Endodermal cell (in vitro differentiated cells): ENCODE measurements around the gene PVALEF. TPM values are rescaled to one million over a fixed set of nuclear protein-coding genes. Genes with fewer than 3 reads are reported as not detected.

Experiments
- DNase-seq: peaks from one replicate; pipeline ENCODE4 v3.0.0-alpha.2; 2017
- H3K27ac ChIP-seq: 2 replicates; pipeline ENCODE4 v1.5.1; 2013; ENCODE audit warnings: mild to moderate bottlenecking, low read depth, low read length, moderate library complexity
- H3K27me3 ChIP-seq: 2 replicates; pipeline ENCODE4 v1.6.1; 2013; ENCODE audit warnings: mild to moderate bottlenecking, low read length, moderate library complexity; ENCODE audit not compliant: insufficient read depth, control insufficient read depth, poor library complexity, severe bottlenecking
- H3K36me3 ChIP-seq: 2 replicates; pipeline ENCODE4 v1.7.0; 2013; ENCODE audit warnings: mild to moderate bottlenecking, low read length, moderate library complexity; ENCODE audit not compliant: control insufficient read depth, insufficient read depth
- H3K4me1 ChIP-seq: one replicate; pipeline ENCODE4 v1.7.0; 2013; ENCODE audit warnings: low read length; ENCODE audit not compliant: control insufficient read depth, insufficient read depth
- H3K4me3 ChIP-seq: 2 replicates; pipeline ENCODE4 v1.5.1; 2013; ENCODE audit warnings: mild to moderate bottlenecking, low read length, moderate library complexity
- H3K9ac ChIP-seq: 2 replicates; pipeline ENCODE4 v1.6.1; 2013; ENCODE audit warnings: mild to moderate bottlenecking, low read length, moderate library complexity; ENCODE audit not compliant: poor library complexity, severe bottlenecking; ENCODE audit errors: extremely low read depth
- H3K9me3 ChIP-seq: 2 replicates; pipeline ENCODE4 v1.6.1; 2013; ENCODE audit warnings: mild to moderate bottlenecking, low read length, moderate library complexity; ENCODE audit not compliant: control insufficient read depth
- H3K27ac Mint-ChIP-seq: 2 replicates; pipeline ENCODE4 v1.8.0; 2020; ENCODE audit warnings: mixed read lengths
- H3K27me3 Mint-ChIP-seq: 2 replicates; pipeline ENCODE4 v1.8.0; 2021; ENCODE audit warnings: mild to moderate bottlenecking, mixed read lengths; ENCODE audit not compliant: insufficient read depth
- H3K36me3 Mint-ChIP-seq: 2 replicates; pipeline ENCODE4 v1.8.0; 2020; ENCODE audit warnings: low read depth, mixed read lengths
- H3K4me1 Mint-ChIP-seq: 2 replicates; pipeline ENCODE4 v1.8.0; 2020; ENCODE audit warnings: mixed read lengths
- H3K4me3 Mint-ChIP-seq: 2 replicates; pipeline ENCODE4 v1.8.0; 2020; ENCODE audit warnings: mild to moderate bottlenecking, moderate library complexity, mixed read lengths
- H3K9me3 Mint-ChIP-seq: 2 replicates; pipeline ENCODE4 v1.8.0; 2020; ENCODE audit warnings: mild to moderate bottlenecking, mixed read lengths
- CTCF ChIP-seq: fragments of 200-600 bp; sonication (generic); conservative IDR thresholded peaks from 2 replicates; pipeline ENCODE4 v1.5.0; 2021; ENCODE audit warnings: antibody characterized with exemption, mild to moderate bottlenecking
- WGBS, 2 experiments: methylation state at CpG; one replicate each; pipeline versions ENCODE4 v1.1.5 to v1.1.7; 2013; ENCODE audit warnings: missing lambda C conversion rate in 2 of 2, mixed read lengths in 1 of 2; ENCODE audit not compliant: insufficient coverage in 1 of 2, insufficient read length in 1 of 2; 5-methylcytosine and 5-hydroxymethylcytosine counted together
- total RNA-seq, 2 donors: library from RNA; stranded (reverse); fragmentation: NEBNext Ultra II Directional in 1 of 2; extraction: Animal tissue kit (Norgen Biotek cat#: 25700) in 1 of 2; gene quantifications; 2 replicates in 1 of 2; 3 replicates in 1 of 2; pipeline ENCODE4 v1.2.1, GENCODE V29; 2021

The PVALEF gene
- total RNA-seq, 2 donors from 2014 or later, result not detected

- Mint-ChIP-seq H3K36me3 (no peaks in the 10 kb centered on the region), H3K27me3 (no peaks in the 10 kb centered on the region), H3K4me3 (no peak overlapping the region), H3K27ac (no peak overlapping the region), H3K4me1 (no peaks in the 10 kb centered on the region), H3K9me3 (no peaks in the 10 kb centered on the region)
- DNase-seq, result no peak
- Histone ChIP-seq H3K36me3 (no peaks in the 10 kb centered on the region), H3K9me3 (no peaks in the 10 kb centered on the region), H3K9ac (no peak overlapping the region), H3K4me1 (no peaks in the 10 kb centered on the region), H3K27me3 (no peaks in the 10 kb centered on the region), H3K27ac (no peak overlapping the region), H3K4me3 (no peak overlapping the region)
- 93 to 95% methylated on average over 6 to 10 of the region's 10 CpGs for WGBS, 2 experiments
- no peak for TF ChIP-seq CTCF
These were observed 18.0 kb downstream of the PVALEF start for GRCh38 chr17:81183316-81183715.

DNA sequence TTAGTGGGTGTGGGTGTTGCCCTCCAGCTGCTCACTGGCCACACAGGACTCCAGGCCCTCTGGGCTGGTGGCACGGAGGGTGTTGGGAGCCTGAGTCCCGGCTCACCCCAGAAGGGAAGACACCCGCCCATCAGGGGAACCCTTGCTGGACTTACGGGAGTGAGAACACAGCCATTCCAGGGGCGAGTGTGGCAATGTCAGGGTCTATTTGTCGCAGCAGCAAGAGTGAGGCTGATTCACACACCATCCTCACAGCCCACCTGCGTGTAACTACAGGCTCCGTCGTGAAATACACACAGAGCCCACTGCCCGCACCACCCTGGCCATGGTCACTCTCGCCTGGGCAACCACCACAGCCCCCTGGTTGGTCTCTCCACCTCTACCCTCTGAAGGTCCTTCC lies 18.5 kb downstream of the PVALEF start:
- H3K27ac Mint-ChIP-seq, result no peak overlapping the region
- H3K36me3 ChIP-seq, result no peaks in the 10 kb centered on the region

DNA sequence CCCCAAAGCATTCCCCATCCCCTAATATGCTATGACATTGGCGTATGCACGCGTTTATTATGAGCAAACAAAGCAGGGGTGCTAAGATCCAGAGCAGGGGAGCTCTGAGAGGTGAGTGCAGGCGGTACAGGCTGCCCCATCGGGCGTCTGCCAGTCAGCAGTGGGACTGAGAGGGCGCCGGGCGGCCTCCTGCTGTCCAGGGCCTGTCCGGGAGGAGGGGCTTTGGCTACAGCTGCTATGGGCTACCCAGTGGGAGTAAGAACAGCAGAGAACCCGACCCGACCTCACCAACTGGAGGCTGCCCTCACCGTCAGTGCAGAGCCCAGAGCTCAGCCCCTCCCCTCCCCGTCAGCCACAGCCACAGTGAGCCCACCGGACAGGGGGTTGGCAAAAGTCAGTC lies 19.2 kb downstream of the PVALEF start:
- H3K27ac Mint-ChIP-seq, result no peak overlapping the region
- no peak overlapping the region for H3K27ac ChIP-seq
- H3K36me3 ChIP-seq, result no peaks in the 10 kb centered on the region
- WGBS, 2 experiments, result 70 to 82% methylated on average over 2 to 15 of the region's 15 CpGs
- DNase-seq, result peak; percentile 75
- H3K27me3 Mint-ChIP-seq, result no peaks in the 10 kb centered on the region
- H3K27me3 ChIP-seq, result no peaks in the 10 kb centered on the region
- no peaks in the 10 kb centered on the region for H3K4me1 ChIP-seq
- TF ChIP-seq CTCF, result no peak
- no peaks in the 10 kb centered on the region for H3K9me3 Mint-ChIP-seq
- no peaks in the 10 kb centered on the region for H3K9me3 ChIP-seq
- no peak overlapping the region for H3K4me3 Mint-ChIP-seq
- H3K4me1 Mint-ChIP-seq, result no peaks in the 10 kb centered on the region
- no peak overlapping the region for H3K9ac ChIP-seq
- no peak overlapping the region for H3K4me3 ChIP-seq
- H3K36me3 Mint-ChIP-seq, result no peaks in the 10 kb centered on the region

More for the DNA sequence above, 18.5 kb downstream of the PVALEF start:
- Histone ChIP-seq H3K4me1 (no peaks in the 10 kb centered on the region), H3K27ac (no peak overlapping the region), H3K9me3 (no peaks in the 10 kb centered on the region), H3K4me3 (no peak overlapping the region), H3K27me3 (no peaks in the 10 kb centered on the region), H3K9ac (no peak overlapping the region)
- DNase-seq, result no peak
- no peak for TF ChIP-seq CTCF
- Mint-ChIP-seq H3K36me3 (no peaks in the 10 kb centered on the region), H3K4me1 (no peaks in the 10 kb centered on the region), H3K9me3 (no peaks in the 10 kb centered on the region), H3K4me3 (no peak overlapping the region), H3K27me3 (no peaks in the 10 kb centered on the region)
- WGBS, 2 experiments, result 92 to 97% methylated on average over 7 to 11 of the region's 11 CpGs
